ENCODE data around the gene TULP3.

DNA sequence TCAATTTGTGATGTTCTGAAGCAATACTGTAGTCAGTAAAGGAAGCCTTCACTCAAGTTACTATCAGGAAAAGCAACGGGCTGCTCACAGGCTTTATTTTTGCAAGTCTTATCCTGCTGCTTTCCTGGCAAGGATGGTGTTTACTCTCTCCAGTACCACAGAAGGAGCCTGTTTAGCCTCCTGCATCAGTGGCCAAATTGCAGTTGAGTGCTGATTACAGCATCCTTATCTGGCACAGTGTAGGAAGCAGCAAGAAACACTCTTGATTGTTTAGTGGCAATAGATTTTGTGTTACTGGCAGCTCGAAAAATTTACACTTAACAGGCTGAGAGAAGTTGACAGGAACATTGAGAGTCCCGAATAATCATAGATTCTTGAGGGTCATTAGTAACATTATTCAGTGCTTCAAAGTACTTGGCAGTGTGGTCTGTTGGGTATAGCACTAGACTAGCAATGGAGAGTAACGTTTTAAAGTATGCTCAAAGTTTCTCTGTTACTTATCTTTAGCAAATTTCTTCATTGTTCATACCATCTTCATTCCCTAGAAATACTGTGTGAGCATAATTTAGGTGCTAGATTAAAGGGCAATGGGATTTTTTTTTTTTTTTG lies 11.7 kb downstream of the TULP3 start:
- TF ChIP-seq, protein P1, sequence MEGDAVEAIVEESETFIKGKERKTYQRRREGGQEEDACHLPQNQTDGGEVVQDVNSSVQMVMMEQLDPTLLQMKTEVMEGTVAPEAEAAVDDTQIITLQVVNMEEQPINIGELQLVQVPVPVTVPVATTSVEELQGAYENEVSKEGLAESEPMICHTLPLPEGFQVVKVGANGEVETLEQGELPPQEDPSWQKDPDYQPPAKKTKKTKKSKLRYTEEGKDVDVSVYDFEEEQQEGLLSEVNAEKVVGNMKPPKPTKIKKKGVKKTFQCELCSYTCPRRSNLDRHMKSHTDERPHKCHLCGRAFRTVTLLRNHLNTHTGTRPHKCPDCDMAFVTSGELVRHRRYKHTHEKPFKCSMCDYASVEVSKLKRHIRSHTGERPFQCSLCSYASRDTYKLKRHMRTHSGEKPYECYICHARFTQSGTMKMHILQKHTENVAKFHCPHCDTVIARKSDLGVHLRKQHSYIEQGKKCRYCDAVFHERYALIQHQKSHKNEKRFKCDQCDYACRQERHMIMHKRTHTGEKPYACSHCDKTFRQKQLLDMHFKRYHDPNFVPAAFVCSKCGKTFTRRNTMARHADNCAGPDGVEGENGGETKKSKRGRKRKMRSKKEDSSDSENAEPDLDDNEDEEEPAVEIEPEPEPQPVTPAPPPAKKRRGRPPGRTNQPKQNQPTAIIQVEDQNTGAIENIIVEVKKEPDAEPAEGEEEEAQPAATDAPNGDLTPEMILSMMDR (IDR thresholded peaks at IDR 0.05) = no peak
- no peak for TF ChIP-seq POLR2A (IDR thresholded peaks at IDR 0.05)
